GM12873 (cell line): ENCODE results near the gene FBXO33.

Source experiments
- TF ChIP-seq, protein P1 (sequence below): IDR thresholded peaks from 2 replicates; pipeline ENCODE4 v1.5.1; 2012; ENCODE audit warnings: low read depth, mild to moderate bottlenecking, moderate library complexity, low read length, control low read depth; ENCODE audit not compliant: insufficient read depth; ENCODE audit errors: missing control alignments

The FBXO33 gene

DNA sequence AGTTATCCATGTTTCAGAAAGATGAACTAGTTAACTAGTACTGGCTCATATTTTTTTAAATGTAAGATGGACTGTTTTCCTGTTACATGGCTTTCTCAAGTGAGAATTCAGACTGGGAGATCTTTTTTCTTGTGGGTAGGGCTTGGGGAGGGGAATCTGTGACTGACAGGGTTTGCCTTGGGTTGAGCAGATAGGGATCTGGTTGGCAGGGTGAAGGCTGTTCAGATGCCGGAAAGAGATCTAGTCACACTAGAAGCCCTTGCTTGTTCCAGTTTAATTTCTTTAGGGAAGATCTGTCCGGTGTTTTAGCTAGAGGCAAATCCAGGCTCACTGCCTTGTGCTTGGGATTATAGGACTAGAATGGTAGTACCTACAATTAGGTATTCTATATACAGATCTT, 63.2 kb downstream of the FBXO33 start:
- TF ChIP-seq, protein P1, sequence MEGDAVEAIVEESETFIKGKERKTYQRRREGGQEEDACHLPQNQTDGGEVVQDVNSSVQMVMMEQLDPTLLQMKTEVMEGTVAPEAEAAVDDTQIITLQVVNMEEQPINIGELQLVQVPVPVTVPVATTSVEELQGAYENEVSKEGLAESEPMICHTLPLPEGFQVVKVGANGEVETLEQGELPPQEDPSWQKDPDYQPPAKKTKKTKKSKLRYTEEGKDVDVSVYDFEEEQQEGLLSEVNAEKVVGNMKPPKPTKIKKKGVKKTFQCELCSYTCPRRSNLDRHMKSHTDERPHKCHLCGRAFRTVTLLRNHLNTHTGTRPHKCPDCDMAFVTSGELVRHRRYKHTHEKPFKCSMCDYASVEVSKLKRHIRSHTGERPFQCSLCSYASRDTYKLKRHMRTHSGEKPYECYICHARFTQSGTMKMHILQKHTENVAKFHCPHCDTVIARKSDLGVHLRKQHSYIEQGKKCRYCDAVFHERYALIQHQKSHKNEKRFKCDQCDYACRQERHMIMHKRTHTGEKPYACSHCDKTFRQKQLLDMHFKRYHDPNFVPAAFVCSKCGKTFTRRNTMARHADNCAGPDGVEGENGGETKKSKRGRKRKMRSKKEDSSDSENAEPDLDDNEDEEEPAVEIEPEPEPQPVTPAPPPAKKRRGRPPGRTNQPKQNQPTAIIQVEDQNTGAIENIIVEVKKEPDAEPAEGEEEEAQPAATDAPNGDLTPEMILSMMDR, result no peak

DNA sequence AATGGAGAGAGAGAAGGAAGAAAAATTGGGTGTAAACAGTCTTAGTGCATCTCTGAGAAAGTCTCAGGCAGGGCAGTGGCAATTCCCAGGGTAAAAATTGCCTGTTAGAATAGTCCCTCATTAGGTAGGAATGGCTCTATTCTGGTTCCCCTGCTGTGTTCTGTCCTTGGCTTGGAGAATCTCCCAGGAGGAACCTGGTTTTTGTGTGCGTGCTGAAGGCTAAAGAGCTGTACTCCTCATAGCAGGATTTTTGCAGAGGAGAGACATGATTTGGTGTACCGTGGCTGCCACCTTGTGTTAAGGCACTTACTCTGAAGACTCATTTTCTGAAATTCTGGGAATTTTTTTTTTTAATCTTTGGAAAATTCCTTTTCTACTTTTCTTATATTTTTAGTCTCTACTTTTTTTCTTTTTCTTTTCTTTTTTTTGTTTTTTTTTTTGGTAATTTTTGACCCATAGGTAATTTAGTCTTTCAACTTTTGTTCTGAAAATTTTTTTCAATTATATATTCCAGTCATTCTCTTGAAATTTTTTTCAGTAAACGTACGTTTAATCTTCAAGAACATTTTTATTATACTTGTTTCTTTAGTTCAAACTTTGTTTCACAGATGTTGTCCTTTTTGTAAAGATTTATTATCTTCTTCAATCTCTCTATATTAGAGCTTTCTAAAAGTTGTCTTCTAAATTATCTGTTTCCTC, 63.8 kb downstream of the FBXO33 start:
- TF ChIP-seq, protein P1, result peak; percentile 48

DNA sequence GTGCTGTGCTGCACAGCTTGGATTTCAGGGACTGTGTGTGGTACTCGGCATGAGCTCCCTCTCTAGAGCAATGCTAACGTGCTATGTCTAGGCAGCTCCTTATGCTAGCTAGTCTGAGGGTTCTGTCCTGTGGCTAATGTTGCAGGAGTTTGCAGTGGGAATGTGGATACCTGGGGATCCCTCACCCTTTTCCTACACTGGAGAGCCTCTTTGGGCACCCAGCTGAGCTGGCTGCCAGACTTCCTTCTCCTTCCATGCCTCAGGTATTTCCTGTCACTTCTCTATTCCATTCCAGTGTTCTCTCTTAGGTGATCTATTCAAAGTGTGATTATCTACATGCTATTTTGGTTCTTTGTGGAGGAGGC, 64.9 kb downstream of the FBXO33 start:
- TF ChIP-seq, protein P1, result no peak

DNA sequence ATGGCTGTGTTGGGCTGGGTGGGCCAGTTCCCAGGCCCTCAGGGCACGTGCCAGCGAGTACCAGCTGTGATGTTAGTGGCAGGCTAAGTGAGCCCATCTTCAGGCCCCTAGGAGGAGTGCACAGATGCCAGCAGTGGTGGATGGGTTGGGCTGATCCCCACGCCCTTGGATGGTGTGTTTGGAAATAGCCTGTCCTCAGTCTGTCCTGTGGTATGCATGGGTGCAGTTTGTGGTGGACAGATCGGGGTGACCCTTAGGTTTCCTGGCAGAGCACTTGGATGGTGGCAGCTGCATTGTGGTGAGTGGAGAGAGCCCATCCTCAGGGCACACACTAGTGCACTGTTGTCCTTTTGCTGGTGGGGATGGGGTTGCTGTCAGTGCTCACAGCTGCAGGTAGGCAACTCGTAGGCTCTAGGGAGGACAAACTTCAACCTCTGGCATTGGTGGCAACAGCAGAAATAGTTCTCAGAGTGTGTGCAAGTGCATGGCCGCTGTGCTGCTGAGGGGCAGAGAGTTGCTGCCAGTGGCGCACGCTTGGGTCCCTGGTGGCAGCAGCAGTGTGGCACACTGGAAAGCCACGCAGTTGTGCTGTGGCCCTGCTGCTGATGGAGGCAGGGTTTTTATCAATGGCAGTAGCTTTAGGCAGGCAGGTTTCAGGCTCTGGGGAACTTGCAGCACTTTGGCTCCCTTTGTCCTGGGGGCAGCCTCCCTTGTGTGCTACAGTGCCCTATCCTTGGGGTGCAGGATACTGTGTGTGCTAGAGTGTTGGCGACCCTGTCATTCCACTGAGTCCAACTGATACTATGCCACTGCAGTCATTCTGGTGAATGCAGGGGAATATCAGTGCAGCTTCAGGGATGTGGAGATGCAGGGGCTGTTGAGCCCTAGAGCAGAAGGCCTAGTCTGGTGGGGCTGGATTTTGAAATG, 65.5 kb downstream of the FBXO33 start:
- TF ChIP-seq, protein P1, result no peak

DNA sequence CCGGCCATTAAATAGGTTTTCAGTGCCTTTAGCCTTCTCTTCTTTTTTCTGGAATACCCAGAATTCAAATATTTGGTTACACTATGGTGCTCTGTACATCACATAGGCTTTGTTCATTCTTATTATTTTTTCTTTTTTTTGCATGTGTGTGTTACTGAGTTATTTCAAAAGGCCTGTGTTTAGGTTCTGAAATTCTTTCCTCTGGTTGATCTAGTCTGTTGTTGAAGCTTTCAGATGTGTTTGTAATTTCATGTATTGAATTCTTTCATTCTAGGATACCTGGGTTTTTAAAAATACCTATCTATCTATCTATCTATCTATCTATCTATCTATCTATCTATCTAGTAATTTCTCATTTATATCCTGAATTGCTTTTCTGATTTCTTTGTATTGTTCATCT, 66.9 kb downstream of the FBXO33 start:
- TF ChIP-seq, protein P1, result no peak

DNA sequence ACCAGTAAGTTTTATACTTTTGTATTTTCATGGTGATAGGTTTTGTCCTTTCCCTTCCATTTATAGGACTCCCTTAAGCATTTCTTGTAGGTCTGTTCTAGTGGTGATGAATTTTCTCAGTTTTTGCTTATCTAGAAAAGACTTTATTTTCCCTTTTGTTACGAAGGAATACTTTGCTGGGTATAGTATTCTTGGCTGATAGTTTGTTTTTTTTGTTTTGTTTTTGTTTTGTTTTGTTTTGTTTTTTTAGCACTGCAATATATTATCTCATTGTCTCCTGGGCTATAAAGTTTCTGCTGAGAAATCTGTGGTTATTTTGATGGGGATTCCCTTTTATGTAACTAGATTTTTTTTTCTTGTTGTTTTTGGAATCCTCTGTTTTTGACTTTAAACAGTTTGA, 67.7 kb downstream of the FBXO33 start:
- TF ChIP-seq, protein P1, result no peak

DNA sequence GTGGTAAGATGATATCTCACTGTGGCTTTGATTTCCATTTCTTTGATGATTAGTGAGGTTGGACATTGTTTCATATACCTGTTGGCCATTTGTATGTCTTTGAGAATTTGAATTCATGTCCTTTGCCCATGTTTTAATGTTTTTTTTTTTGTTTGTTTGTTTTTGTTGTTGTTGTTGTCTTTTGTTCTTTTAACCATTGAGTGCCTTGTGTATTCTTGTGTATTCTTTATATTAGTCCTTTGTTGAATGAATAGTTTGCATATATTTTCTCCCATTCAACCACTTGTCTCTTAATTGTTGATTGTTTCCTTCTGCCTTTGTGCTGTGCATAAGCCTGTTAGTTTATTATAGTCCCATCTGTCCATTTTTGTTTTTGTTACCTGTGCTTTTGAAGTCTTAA, 71.9 kb downstream of the FBXO33 start:
- TF ChIP-seq, protein P1, result no peak
